HG02870 (cell line): ENCODE measurements around the gene GABPB1.
A peak's percentile ranks its signal among the peaks of the same experiment; 100 is the strongest.
"Not testable (repeated sequence)": the region's sequence is repeated elsewhere in the genome, so short reads cannot be mapped to it uniquely, and the experiment has no call there.

ENCODE experiments used
- ATAC-seq: cut with Tn5 transposase; IDR thresholded peaks from one replicate; pipeline ENCODE4 v1.9.1; 2021; ENCODE audit warnings: mild to moderate bottlenecking, moderate library complexity; ENCODE audit not compliant: unreplicated experiment

GABPB1 gene

DNA sequence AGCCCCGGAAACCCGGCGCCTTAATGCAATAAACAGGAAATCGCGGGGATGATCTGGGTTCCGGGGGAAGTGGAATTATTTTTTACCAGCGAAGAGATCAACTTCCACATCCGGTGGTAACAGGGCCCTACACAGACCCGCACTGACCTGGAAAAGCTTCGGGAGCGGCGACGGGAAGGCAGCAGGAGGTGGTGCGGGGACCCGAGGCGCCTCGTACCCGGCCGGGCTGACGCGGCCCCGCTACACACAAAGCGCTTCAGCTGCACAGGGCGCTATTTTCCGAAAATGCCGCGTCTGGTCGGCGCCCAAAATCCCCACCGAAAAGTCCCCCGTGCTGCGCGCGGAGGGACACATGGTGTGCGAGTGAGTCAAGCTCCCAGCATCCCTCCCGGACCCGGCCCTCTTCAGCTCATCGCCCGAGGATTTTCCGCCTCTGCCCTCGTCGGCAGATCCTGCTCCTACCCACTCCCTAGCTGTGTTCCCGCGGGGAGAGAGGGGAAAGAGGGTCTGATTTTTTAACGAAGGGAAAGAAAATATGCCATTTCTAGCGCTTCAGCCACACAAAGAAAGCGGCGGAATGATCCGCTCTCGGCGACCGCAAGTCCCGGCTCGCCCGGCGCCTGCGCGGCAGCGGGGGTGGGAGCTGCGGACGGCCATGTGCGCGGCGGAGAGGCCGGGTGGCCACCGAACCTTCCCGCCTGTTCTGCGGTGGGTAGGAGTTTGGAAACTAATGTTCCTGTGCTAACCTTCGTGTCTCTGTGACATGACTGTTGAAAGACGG lies at the start of gene GABPB1:
GABPB1 (minus strand) TSS at position 361 of the 781 bp plus-strand sequence. CDS start 45,400 bp downstream, outside the sequence.
- ATAC-seq = peak; percentile 39

DNA sequence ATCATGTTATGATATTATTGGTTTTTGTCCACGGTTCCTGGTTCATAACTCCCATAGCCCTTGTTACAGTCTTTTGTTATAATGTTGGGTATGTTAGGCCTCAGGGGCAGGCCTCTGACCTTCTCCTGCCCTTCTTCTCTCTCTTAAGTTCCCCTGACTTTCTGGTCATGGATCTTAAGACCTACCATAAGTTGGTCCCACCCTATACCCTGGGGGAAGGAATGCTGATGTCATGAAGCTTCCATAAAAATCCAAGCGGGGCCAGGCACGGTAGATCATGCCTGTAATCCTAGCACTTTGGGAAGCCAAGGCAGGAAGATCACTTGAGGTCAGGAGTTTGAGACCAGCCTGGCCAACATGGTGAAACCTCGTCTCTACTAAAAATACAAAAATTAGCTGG lies 36.6 kb upstream of the GABPB1 start:
- not testable (repeated sequence) for ATAC-seq

DNA sequence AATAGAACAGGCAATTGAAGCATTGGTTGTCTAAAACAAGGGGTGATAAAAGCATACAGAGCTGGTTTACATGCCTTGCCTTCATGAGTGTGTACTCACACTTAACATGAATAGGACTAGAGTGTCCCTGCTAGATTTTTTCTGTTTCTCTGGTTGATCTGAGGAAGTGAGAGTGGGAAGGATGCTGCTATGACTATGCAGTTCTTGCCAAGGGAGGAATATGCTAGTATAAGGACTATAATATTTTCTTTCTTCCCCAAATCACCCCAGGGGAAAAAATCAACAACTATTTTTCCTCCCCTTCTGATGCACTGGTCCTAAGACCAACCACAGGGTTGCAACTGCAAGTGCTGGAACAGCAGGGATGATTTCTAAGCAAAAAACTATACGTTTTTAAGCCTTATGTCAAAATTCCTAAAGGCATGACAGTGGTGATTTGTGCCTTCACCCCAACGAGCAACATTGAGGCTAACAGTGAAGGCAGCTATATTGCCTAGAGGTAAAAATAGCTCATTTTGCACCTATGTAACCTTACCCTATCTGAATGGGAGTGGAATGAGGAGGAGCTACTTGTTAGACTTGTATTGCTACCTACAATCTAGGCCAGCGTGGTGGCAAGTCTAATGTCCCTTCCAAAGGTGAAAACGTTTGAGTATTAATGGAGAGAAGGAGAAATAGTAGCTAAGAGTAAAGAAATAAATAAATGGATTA lies 35.7 kb upstream of the GABPB1 start:
- ATAC-seq = peak; percentile 91

DNA sequence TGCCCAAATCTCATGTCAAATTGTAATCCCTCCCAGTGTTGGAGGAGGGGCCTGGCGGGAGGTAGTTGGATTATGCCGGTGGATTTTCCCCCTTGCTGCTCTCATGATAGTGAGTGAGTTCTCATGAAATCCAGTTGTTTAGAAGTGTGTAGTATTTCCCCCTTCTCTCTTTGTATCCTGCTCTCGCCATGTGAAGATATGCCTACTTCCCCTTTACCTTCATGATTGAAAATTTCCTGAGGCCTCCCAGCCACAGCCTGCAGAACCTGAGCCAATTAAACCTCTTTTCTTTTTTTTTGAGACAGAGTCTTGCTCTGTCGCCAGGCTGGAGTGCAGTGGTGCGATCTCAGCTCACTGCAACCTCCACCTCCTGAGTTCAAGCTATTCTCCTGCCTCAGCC lies 27.4 kb upstream of the GABPB1 start:
- not testable (repeated sequence) for ATAC-seq

DNA sequence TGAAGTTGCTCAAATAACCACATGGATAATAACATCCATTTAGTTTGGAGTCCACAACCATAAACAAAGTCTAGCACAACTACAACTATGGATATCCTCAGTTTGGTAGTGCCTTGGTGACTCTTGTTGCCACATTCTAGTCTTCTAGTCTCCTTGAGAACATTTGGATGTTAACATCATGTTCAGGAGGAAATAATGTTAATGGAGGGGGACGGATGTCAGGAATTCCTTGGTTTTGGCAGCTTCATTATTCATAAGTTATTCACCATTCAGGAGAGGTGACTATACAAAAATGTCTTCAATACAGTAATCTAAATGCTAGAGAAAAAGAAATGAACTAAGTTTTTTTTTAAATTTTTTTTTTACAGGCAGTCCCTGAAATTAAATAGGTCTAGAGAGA lies 26.4 kb upstream of the GABPB1 start:
- ATAC-seq = no peak

DNA sequence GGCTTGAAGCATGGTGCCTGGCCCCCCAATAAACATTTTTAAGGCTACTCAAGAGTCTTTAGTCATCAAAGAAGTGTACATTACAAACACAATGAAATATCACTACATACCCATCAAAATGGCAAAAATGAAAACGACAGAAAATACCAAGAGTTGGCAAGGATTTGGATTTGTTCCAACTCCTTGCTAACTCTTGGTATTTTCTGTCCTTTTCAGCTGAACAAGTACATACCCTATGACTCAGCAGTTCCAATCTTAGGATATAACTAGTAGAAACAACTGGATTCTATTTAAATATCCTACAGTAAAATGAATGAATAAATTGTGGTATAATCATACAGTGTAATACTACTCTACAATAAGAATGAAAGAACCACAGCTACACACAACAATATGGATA lies 25.1 kb upstream of the GABPB1 start:
- no peak for ATAC-seq

DNA sequence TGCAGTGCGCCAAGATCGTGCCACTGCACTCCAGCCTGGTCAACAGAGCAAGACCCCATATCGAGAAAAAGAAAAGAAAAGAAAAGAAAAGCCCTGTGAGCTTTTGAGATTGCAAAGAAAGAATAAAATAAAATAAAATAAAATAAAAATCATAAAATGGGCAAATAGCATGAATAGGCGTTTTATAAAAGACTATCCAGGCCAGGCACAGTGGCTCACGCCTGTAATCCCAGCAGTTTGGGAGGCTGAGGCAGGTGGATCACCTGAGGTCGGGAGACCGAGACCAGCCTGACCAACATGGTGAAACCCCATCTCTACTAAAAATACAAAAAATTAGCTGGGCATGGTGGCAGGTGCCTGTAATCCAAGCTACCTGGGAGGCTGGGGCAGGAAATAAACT lies 24.4 kb upstream of the GABPB1 start:
- ATAC-seq = not testable (repeated sequence)

DNA sequence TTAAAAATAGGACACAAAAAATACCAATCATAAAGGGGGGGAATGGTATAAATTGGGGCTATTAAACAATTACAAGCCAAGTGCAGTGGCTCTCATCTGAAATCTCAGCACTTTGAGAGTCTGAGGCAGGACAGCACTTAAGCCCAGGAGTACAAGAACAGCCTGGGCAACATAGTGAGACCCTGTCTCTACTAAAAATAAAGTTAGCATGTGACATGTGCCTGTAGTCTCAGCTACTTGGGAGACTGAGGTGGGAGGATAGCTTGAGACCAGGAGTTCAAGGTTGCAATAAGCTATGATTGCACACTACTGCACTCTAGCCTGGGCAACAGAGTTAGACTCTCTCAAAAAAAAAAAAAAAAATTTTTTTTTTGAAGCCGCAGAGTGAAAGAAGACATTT lies 23.8 kb upstream of the GABPB1 start:
- no peak for ATAC-seq

DNA sequence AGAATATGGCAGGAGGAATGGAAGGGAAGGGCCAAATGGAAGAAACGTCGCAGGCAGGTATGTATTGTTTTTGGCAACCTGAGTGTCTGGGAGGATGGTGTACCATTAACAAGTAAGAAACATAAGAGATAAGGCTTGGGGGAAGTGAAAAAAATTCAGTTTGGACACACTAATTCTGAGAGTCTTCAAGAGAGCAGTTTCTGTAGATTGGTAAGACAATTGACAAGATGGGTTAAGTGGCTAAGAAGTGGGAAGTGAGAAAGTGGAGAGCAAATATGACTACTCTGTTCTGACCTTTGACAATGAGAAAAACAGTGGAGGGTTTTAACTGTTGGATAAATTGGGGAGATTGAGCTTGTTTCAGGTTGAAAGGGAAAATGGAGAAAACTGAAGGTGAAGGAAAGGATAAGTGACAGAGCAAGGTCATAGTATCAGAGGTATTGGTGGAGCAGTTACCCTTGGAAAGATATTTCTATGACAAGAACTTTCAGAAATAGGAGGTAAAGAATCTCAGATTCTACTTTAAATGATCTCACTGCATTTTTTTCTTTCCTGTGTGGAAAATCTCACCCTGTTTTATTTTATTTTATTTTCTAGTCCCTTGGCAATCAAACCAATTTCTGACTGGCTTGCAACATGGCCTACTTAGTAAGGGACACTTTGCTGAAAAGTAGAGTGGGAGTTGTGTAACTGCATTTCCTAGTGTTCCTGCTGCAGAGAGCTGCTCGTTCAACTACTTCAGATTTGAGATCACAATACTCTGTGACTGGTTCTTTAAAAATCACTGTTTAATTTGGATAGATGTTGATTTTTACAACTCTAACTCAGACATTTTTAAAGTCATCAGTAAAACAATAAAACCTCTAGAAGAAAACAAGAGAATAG lies 23.1 kb upstream of the GABPB1 start:
- ATAC-seq = peak; percentile 98

DNA sequence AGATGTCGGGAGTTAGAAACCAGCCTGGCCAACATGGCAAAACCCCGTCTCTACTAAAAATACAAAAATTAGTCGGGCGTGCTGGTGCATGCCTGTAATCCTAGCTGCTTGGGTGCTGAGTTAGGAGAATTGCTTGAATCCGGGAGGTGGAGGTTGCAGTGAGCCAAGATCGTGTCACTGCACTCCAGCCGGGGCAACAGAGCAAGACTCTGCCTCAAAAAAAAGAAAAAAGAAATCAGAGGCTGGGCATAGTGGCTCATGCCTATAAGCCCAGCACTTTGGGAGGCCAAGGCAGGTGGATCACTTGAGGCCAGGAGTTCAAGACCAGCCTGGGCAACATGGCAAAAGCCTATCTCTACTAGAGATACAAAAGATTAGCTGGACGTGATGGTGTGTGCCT lies 14.6 kb upstream of the GABPB1 start:
- ATAC-seq = not testable (repeated sequence)

DNA sequence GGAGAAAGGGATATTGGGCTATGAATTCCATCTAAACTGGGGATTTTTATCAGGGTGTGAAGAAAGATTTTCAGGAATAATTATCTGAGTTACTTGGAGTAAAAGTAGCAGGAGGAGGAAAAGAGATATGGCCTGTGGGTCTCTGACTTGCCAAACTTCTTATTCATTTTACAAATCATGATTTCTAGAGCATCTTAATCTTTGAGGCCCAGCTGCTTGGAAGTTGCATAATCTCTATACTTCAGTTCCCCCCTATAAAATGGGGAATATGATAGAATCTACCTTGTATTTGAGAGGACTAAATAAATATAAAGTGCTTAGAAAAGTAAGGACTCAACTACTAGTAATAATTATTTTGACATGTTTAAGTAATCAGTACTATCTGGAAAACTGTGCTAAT lies 11.0 kb upstream of the GABPB1 start:
- no peak for ATAC-seq

DNA sequence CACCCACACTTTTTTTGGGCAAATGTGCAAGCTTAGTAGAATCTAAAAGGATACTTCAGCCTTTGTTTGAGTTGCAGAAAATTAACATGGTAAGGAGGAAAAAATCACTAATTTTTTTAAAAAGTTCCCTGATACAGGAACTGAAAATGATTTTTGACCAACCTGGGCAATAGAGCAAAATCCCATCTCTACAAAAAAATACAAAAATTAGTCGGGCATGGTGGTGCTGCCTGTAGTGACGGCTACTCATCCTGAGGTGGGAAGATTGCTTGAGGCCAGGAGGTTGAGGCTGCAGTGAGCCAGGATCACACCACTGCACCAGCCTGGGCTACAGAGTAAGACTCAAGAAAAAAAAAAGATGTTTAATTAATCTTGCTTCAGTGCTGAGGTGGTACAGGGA lies 10.6 kb upstream of the GABPB1 start:
- no peak for ATAC-seq

DNA sequence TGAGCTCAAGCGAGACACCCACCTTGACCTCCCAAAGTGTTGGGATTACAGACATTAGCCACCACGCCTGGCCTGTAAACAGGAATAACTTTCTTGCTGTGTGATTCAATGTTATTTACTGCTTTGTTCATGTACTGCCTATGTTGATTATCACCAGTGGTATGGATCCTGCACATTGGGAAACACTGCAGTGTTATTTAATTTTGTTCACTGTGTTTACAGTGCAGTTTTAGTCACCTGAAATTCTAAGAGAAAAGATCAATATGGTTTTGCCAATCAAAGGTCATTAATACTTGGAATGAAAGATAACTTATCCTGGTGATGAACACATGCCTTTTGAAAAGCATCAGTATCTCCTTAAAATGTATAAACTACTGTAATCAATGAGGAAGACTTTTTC lies 8.6 kb upstream of the GABPB1 start:
- no peak for ATAC-seq

DNA sequence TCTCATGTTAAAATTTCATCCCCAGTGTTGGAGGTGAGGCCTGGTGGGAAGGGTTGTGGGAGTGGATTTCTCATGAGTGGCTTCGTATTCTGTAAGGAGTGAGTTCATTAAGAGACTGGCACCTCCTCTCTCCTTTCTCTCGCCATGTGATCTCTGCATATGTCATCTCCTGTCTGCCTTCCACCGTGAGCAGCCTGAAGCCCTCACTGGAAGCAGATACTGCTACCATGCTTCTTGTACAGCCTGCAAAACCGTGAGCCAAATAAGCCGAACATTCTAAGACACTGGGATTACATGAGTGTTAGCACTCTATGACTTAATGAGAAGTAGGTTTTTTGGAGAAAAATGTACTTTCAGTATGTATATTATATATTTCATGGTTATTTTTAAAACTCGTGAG lies 6.8 kb upstream of the GABPB1 start:
- no peak for ATAC-seq

DNA sequence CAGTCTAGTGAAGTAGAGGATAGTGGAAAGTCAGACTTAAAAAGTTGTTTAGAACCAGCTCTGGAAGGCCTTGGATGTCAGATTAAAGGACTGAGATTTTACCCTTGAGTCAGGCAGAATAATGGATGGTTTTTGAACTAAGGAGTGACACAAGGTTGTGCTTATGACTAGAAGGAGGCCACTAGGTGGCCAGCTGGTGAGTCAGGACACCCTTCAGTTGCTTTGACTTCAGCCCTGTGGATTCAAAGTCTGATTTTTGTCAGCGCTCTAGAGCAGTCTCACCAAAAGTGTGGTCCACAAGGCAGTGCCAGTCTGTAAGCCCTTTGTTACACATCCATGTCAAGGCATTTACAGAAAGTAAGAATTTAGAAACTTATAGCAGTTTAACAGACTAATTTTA lies 3.8 kb upstream of the GABPB1 start:
- ATAC-seq = no peak

DNA sequence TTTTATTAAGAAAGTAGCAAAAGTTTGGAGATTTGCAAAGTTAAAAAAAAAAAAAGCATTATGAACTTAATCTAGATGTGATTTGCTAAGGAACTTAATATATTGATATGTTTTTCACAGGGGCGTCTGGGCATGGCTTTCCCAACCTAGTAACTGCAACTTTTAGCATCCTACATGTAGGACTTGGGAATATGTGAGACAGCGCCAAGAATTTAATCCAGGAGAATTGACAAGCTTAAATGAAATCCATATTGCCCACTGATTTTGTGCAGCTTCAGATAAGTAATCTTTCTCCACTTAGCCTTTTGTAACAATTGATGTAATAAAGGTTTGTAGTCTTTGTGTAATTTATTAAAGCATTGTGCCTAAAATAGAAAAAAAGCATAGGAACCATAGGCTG lies 982 bp upstream of the GABPB1 start:
- no peak for ATAC-seq

DNA sequence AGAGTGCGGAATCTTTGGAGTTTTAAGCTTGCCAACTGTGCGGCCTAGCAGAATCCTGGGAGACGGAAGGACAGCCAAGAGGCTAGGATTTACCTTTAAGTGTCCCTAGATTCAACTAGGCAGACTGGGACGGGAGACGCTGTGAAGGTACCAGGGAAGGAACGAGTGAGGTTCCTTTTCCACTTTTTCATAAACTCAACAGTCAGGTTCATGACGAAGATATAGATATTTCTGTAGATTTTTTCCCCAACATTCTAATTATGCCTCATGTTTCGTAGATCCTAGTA lies 564 bp upstream of the GABPB1 start:
- ATAC-seq = no peak

DNA sequence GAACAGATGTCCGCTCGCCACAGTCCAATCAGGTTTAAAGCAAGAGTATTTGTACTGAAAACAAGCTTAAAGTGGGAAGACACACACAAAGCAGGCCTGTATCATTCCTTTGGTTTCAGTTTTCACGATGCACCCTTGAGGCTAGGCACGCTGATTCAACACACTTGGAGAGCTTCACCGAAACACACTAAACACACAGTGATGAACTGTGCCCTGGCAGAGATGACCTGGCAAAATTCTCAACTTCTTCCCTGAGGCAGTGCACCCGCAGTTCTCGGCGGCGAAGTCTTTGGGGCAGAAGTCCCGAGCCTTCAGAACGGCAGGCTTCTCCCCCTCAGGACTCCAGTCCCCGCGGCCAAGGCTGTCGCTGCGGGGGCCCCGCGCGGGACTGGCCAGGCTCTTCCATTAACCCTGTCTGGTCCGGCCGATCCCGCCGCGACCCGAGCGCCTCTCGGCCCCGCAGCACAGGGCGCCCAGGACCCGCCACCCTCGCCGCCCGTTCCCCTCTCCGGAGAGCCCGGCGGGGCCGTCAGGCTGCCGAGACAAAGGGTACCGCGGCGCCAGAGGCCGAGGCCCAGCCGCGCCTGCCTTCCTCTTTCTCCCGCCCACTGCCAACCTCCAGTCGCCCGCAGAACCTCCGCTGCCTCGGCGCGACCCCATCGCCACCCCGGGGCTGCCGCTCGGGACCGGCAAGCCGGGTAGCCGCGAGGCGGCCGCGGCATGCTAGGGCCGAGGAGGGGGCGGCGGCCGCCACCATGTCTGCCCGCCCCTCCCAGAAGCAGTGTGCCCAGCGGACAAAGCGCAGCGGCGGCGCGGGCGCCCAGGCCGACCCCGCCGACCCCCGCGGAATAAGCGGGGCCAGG lies 792 bp downstream of the GABPB1 start:
- ATAC-seq = peak; percentile 35

DNA sequence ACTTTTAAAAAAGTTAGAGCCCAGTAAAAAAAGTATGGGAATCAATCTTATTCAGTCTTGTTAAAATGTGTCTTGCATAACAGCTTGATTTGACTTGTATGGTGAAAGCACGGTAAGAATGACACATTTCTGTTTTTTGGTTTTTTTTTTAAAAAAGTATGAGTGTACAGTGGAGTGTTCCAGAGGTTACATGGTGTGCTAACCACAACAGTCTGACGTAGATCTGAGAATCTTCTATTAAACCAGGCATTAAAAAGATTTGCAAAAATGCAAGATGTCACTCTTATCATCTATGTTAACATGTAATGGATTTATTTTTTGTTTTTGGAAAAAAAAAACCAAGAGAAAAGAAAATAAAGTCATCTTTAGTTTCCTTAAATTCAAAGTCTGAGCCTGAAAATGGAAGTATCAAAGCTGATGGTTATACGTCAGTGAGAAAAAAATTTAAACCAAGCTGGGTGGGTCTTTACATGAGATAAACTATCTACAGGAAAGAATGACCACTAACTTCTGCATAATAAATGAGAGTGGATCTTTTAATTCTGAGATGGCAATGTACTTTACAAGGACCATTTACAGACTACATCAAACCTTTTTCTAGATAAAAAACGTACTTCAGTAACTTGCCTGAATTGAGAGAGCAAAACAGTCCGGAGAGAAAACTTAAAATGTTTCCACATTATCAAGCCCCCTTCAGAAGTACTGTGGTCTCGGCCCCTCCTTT lies 1.6 kb downstream of the GABPB1 start:
- no peak for ATAC-seq

DNA sequence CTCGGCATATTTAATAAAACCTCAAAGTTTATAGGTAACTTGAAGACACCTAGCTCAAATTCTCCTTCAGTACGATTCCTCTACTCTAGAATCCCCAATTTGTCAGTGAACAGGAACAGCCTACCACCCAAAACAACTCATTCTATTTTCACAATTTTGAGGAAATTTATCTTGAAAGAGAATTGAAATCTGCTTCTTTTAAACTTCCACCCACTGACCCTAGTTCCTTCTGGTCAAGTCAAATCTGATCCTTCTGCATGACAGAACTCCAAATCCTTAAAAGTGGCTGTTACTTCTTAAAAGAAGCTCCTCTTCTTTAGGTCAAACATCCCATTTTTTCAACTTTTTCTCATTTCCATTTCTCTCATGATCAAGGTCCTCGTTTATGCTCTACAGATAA lies 4.4 kb downstream of the GABPB1 start:
- no peak for ATAC-seq
